Measurements from ENCODE around the gene AACS. TPM values are rescaled to one million over a fixed set of nuclear protein-coding genes. Genes with fewer than 3 reads are reported as not detected.

The AACS gene
- total and polyA plus RNA-seq, 9 donors, result 22.3 to 36.6 (median 26.6) TPM

- H3K4me3 ChIP-seq (ENCODE audit: low read length), result no peak overlapping the region
- peaks cover 5% of the 10 kb centered on the region for H3K27me3 ChIP-seq (ENCODE audit: control insufficient read depth, insufficient read depth, low read length)
- no peak for DNase-seq
- 77% methylated on average over 10 of the region's 15 CpGs for WGBS (ENCODE audit: insufficient coverage)
- H3K27ac ChIP-seq (ENCODE audit: low read length), result no peak overlapping the region
- no peaks in the 10 kb centered on the region for H3K4me1 ChIP-seq (ENCODE audit: control insufficient read depth, insufficient read depth, low read length)
- H3K36me3 ChIP-seq (ENCODE audit: control insufficient read depth, insufficient read depth, low read length), result no peaks in the 10 kb centered on the region
- peaks cover 3% of the 10 kb centered on the region for H3K9me3 ChIP-seq (replicated peaks; ENCODE audit: control insufficient read depth, low read depth, low read length)
Observed at GRCh38 chr12:125162489-125163028, 97.3 kb downstream of the AACS start.

- WGBS (ENCODE audit: insufficient coverage), result 80% methylated on average over 4 of the region's 12 CpGs
- Histone ChIP-seq H3K27ac (ENCODE audit: low read length) (no peak overlapping the region), H3K27me3 (ENCODE audit: control insufficient read depth, insufficient read depth, low read length) (peaks cover 5% of the 10 kb centered on the region), H3K4me3 (ENCODE audit: low read length) (no peak overlapping the region), H3K4me1 (ENCODE audit: control insufficient read depth, insufficient read depth, low read length) (no peaks in the 10 kb centered on the region), H3K9me3 (replicated peaks; ENCODE audit: control insufficient read depth, low read depth, low read length) (peaks cover 3% of the 10 kb centered on the region), H3K36me3 (ENCODE audit: control insufficient read depth, insufficient read depth, low read length) (no peaks in the 10 kb centered on the region)
- no peak for DNase-seq
Observed at GRCh38 chr12:125163148-125163547, 97.9 kb downstream of the AACS start.

GRCh38 chr12:125164541-125164940 is 99.3 kb downstream of the AACS start:
- Histone ChIP-seq H3K27me3 (ENCODE audit: control insufficient read depth, insufficient read depth, low read length) (peaks cover 5% of the 10 kb centered on the region), H3K4me1 (ENCODE audit: control insufficient read depth, insufficient read depth, low read length) (no peaks in the 10 kb centered on the region), H3K4me3 (ENCODE audit: low read length) (no peak overlapping the region), H3K9me3 (replicated peaks; ENCODE audit: control insufficient read depth, low read depth, low read length) (peaks cover 5% of the 10 kb centered on the region), H3K27ac (ENCODE audit: low read length) (no peak overlapping the region), H3K36me3 (ENCODE audit: control insufficient read depth, insufficient read depth, low read length) (no peaks in the 10 kb centered on the region)
- 86% methylated on average over 2 of the region's 8 CpGs for WGBS (ENCODE audit: insufficient coverage)
- no peak for DNase-seq

- Histone ChIP-seq H3K9me3 (replicated peaks; ENCODE audit: control insufficient read depth, low read depth, low read length) (peaks cover 6% of the 10 kb centered on the region), H3K4me3 (ENCODE audit: low read length) (no peak overlapping the region), H3K4me1 (ENCODE audit: control insufficient read depth, insufficient read depth, low read length) (no peaks in the 10 kb centered on the region), H3K27ac (ENCODE audit: low read length) (no peak overlapping the region), H3K27me3 (ENCODE audit: control insufficient read depth, insufficient read depth, low read length) (peaks cover 5% of the 10 kb centered on the region), H3K36me3 (ENCODE audit: control insufficient read depth, insufficient read depth, low read length) (no peaks in the 10 kb centered on the region)
- no peak for DNase-seq
- 85% methylated on average over 4 of the region's 4 CpGs for WGBS (ENCODE audit: insufficient coverage)
Observed at GRCh38 chr12:125166041-125166440, 100.8 kb downstream of the AACS start.

- 93% methylated on average over 3 of the region's 3 CpGs for WGBS (ENCODE audit: insufficient coverage)
- DNase-seq, result no peak
- H3K4me3 ChIP-seq (ENCODE audit: low read length), result no peak overlapping the region
Observed at GRCh38 chr12:125167658-125168057, 102.4 kb downstream of the AACS start.

GRCh38 chr12:125169451-125169850 is 104.2 kb downstream of the AACS start:
- Histone ChIP-seq H3K27me3 (ENCODE audit: control insufficient read depth, insufficient read depth, low read length) (peaks cover 4% of the 10 kb centered on the region), H3K27ac (ENCODE audit: low read length) (peak overlapping the region; percentile 7), H3K9me3 (replicated peaks; ENCODE audit: control insufficient read depth, low read depth, low read length) (peaks cover 6% of the 10 kb centered on the region), H3K36me3 (ENCODE audit: control insufficient read depth, insufficient read depth, low read length) (no peaks in the 10 kb centered on the region), H3K4me3 (ENCODE audit: low read length) (no peak overlapping the region), H3K4me1 (ENCODE audit: control insufficient read depth, insufficient read depth, low read length) (peaks cover 11% of the 10 kb centered on the region)
- no peak for DNase-seq
- WGBS (ENCODE audit: insufficient coverage), result 52% methylated on average over 2 of the region's 2 CpGs

More at GRCh38 chr12:125167658-125168057, 102.4 kb downstream of the AACS start:
- H3K36me3 ChIP-seq (ENCODE audit: control insufficient read depth, insufficient read depth, low read length), result no peaks in the 10 kb centered on the region
- H3K9me3 ChIP-seq (replicated peaks; ENCODE audit: control insufficient read depth, low read depth, low read length), result peaks cover 6% of the 10 kb centered on the region
- H3K4me1 ChIP-seq (ENCODE audit: control insufficient read depth, insufficient read depth, low read length), result peaks cover 4% of the 10 kb centered on the region
- no peak overlapping the region for H3K27ac ChIP-seq (ENCODE audit: low read length)
- H3K27me3 ChIP-seq (ENCODE audit: control insufficient read depth, insufficient read depth, low read length), result no peaks in the 10 kb centered on the region

GRCh38 chr12:125169870-125170269 is 104.6 kb downstream of the AACS start:
- WGBS (ENCODE audit: insufficient coverage), result 50% methylated on average over 4 of the region's 8 CpGs
- Histone ChIP-seq H3K4me3 (ENCODE audit: low read length) (no peak overlapping the region), H3K27ac (ENCODE audit: low read length) (no peak overlapping the region), H3K36me3 (ENCODE audit: control insufficient read depth, insufficient read depth, low read length) (no peaks in the 10 kb centered on the region), H3K4me1 (ENCODE audit: control insufficient read depth, insufficient read depth, low read length) (peaks cover 11% of the 10 kb centered on the region), H3K9me3 (replicated peaks; ENCODE audit: control insufficient read depth, low read depth, low read length) (peaks cover 6% of the 10 kb centered on the region), H3K27me3 (ENCODE audit: control insufficient read depth, insufficient read depth, low read length) (peaks cover 8% of the 10 kb centered on the region)
- DNase-seq, result peak; percentile 35

- peaks cover 11% of the 10 kb centered on the region for H3K4me1 ChIP-seq (ENCODE audit: control insufficient read depth, insufficient read depth, low read length)
- H3K27me3 ChIP-seq (ENCODE audit: control insufficient read depth, insufficient read depth, low read length), result peaks cover 13% of the 10 kb centered on the region
- no peak overlapping the region for H3K4me3 ChIP-seq (ENCODE audit: low read length)
- DNase-seq, result no peak
- H3K36me3 ChIP-seq (ENCODE audit: control insufficient read depth, insufficient read depth, low read length), result no peaks in the 10 kb centered on the region
- no CpG with 5 or more reads among the region's 3 CpGs for WGBS (ENCODE audit: insufficient coverage)
- peaks cover 3% of the 10 kb centered on the region for H3K9me3 ChIP-seq (replicated peaks; ENCODE audit: control insufficient read depth, low read depth, low read length)
- no peak overlapping the region for H3K27ac ChIP-seq (ENCODE audit: low read length)
Observed at GRCh38 chr12:125171267-125171666, 106.0 kb downstream of the AACS start.

GRCh38 chr12:125172231-125172850 is 107.1 kb downstream of the AACS start:
- no peak for DNase-seq
- H3K27me3 ChIP-seq (ENCODE audit: control insufficient read depth, insufficient read depth, low read length), result peaks cover 15% of the 10 kb centered on the region
- H3K4me3 ChIP-seq (ENCODE audit: low read length), result no peak overlapping the region
- 51% methylated on average over 6 of the region's 9 CpGs for WGBS (ENCODE audit: insufficient coverage)
- H3K27ac ChIP-seq (ENCODE audit: low read length), result no peak overlapping the region
- H3K9me3 ChIP-seq (replicated peaks; ENCODE audit: control insufficient read depth, low read depth, low read length), result peaks cover 3% of the 10 kb centered on the region
- H3K4me1 ChIP-seq (ENCODE audit: control insufficient read depth, insufficient read depth, low read length), result peaks cover 11% of the 10 kb centered on the region
- no peaks in the 10 kb centered on the region for H3K36me3 ChIP-seq (ENCODE audit: control insufficient read depth, insufficient read depth, low read length)

GRCh38 chr12:125175576-125175975 is 110.3 kb downstream of the AACS start:
- DNase-seq, result no peak
- no peak overlapping the region for H3K27ac ChIP-seq (ENCODE audit: low read length)
- H3K36me3 ChIP-seq (ENCODE audit: control insufficient read depth, insufficient read depth, low read length), result no peaks in the 10 kb centered on the region
- H3K9me3 ChIP-seq (replicated peaks; ENCODE audit: control insufficient read depth, low read depth, low read length), result no peaks in the 10 kb centered on the region
- H3K4me3 ChIP-seq (ENCODE audit: low read length), result no peak overlapping the region
- H3K27me3 ChIP-seq (ENCODE audit: control insufficient read depth, insufficient read depth, low read length), result peaks cover 24% of the 10 kb centered on the region
- H3K4me1 ChIP-seq (ENCODE audit: control insufficient read depth, insufficient read depth, low read length), result peaks cover 11% of the 10 kb centered on the region

Measured in muscle of leg (tissue), 11 donors.